K562 (cell line): ENCODE measurements around the gene VWA1. TPM values are rescaled to one million over a fixed set of nuclear protein-coding genes. Genes with fewer than 3 reads are reported as not detected.

Source experiments
- ARID1B ChIP-seq: fragments of 450-650 bp; IDR thresholded peaks from 2 replicates; pipeline ENCODE4 v1.6.1; 2016; ENCODE audit warnings: antibody characterized with exemption, mild to moderate bottlenecking, inconsistent platforms
- BHLHE40 ChIP-seq: IDR thresholded peaks from 2 replicates; pipeline ENCODE4 v1.6.1; 2011; ENCODE audit warnings: low read length, improper control_type of control experiment
- CREB3L1 ChIP-seq: fragments of 450-650 bp; IDR thresholded peaks from 2 replicates; pipeline ENCODE4 v1.6.1; 2014; ENCODE audit warnings: low read depth, mild to moderate bottlenecking, moderate library complexity, borderline replicate concordance
- GATA2 ChIP-seq: sonication (generic); formaldehyde crosslinking; IDR thresholded peaks from 2 replicates; pipeline ENCODE4 v1.4.0; 2020; ENCODE audit warnings: mild to moderate bottlenecking, missing genetic modification reagents
- HNRNPUL1 ChIP-seq: fragments of 200-400 bp; formaldehyde crosslinking; IDR thresholded peaks from 2 replicates; pipeline ENCODE4 v1.6.1; 2017; ENCODE audit warnings: low read length
- IRF1 ChIP-seq: sonication (generic); formaldehyde crosslinking; IDR thresholded peaks from 2 replicates; pipeline ENCODE4 v1.8.0; 2022; ENCODE audit warnings: missing genetic modification reagents, mild to moderate bottlenecking, borderline replicate concordance
- KDM5B ChIP-seq: fragments of 200-600 bp; sonication (generic); IDR thresholded peaks from 2 replicates; pipeline ENCODE4 v1.6.1; 2012; ENCODE audit warnings: low read depth, mild to moderate bottlenecking, moderate library complexity, low read length, control low read depth, inconsistent platforms; ENCODE audit not compliant: insufficient replicate concordance
- MEF2D ChIP-seq: conservative IDR thresholded peaks from 2 replicates; pipeline ENCODE4 v1.6.1; 2016; ENCODE audit warnings: low read depth, missing genetic modification characterization, missing compliant biosample characterization
- MTA3 ChIP-seq: fragments of 450-650 bp; formaldehyde crosslinking; IDR thresholded peaks from 2 replicates; pipeline ENCODE4 v1.6.1; 2017; ENCODE audit warnings: mild to moderate bottlenecking, borderline replicate concordance
- NEUROD1 ChIP-seq: fragments of 150-350 bp; IDR thresholded peaks from 2 replicates; pipeline ENCODE4 v1.6.1; 2014; ENCODE audit warnings: borderline replicate concordance, low read length, low read depth; ENCODE audit not compliant: partially characterized antibody
- PHF20 ChIP-seq: fragments of 450-650 bp; IDR thresholded peaks from 2 replicates; pipeline ENCODE4 v1.6.1; 2018; ENCODE audit not compliant: partially characterized antibody
- POLR2AphosphoS5 ChIP-seq: IDR thresholded peaks from 2 replicates; pipeline ENCODE4 v1.6.1; 2011; ENCODE audit warnings: mild to moderate bottlenecking, low read depth, low read length, moderate library complexity; ENCODE audit not compliant: control insufficient read depth, insufficient read depth
- PPARD ChIP-seq: fragments of 250-450 bp; sonication (Bioruptor Pico); IDR thresholded peaks from 2 replicates; pipeline ENCODE4 v1.8.0; 2022; ENCODE audit warnings: inconsistent platforms, mild to moderate bottlenecking, moderate library complexity
- SAFB2 ChIP-seq: fragments of 200-400 bp; formaldehyde crosslinking; IDR thresholded peaks from 2 replicates; pipeline ENCODE4 v1.6.1; 2018; ENCODE audit warnings: borderline replicate concordance, low read length, low read depth, moderate library complexity; ENCODE audit not compliant: severe bottlenecking
- SMARCA5 ChIP-seq: fragments of 450-650 bp; IDR thresholded peaks from 2 replicates; pipeline ENCODE4 v1.6.1; 2016
- TEAD4 ChIP-seq, 2 experiments: sonication (generic) in 1 of 2; formaldehyde crosslinking in 1 of 2; IDR thresholded peaks; 2 replicates each; pipeline versions ENCODE4 v1.6.1 to v1.8.0; 2012 to 2022; ENCODE audit warnings: borderline replicate concordance in 1 of 2, inconsistent platforms in 1 of 2, low read length in 1 of 2, mild to moderate bottlenecking in 1 of 2, missing genetic modification reagents in 1 of 2
- ZNF184 ChIP-seq: sonication (generic); formaldehyde crosslinking; IDR thresholded peaks from 2 replicates; pipeline ENCODE4 v1.5.0; 2020; ENCODE audit warnings: missing genetic modification reagents
- ZNF24 ChIP-seq: fragments of 450-650 bp; IDR thresholded peaks from 2 replicates; pipeline ENCODE4 v1.6.1; 2016
- ZNF778 ChIP-seq: fragments of 450-650 bp; formaldehyde crosslinking; IDR thresholded peaks from 2 replicates; pipeline ENCODE4 v1.4.0; 2020; ENCODE audit warnings: mild to moderate bottlenecking, moderate library complexity
- polyA plus RNA-seq, 8 experiments: library from polyadenylated mRNA; depleted of rRNA in 4 of 8; stranded (reverse) in 5 of 8; unstranded in 3 of 8; fragments of >200 nt; fragmentation: Nextera tagmentation in 2 of 8; fragmentation: Illumina TruSeq in 1 of 8; extraction: Ambion mirVana in 2 of 8; extraction: Trizol in 1 of 8; gene quantifications; 2 replicates each; pipeline versions ENCODE4 v1.2.1 to v1.2.3, GENCODE V29; 2011 to 2014; ENCODE audit warnings: inconsistent platforms in 1 of 8, missing spikeins in 1 of 8
- total RNA-seq, 7 experiments: library from RNA; depleted of rRNA in 6 of 7; stranded (reverse); fragments of >200 nt in 6 of 7; fragmentation: Illumina TruSeq in 2 of 7; extraction: Trizol in 2 of 7; gene quantifications; 2 replicates each; pipeline versions ENCODE4 v1.2.1 to v1.2.3, GENCODE V29; 2011 to 2021; ENCODE audit warnings: low replicate concordance in 1 of 7
- TF ChIP-seq, protein P1 (sequence below), 3 experiments: IDR thresholded peaks in 2 of 3; conservative IDR thresholded peaks in 1 of 3; 2 replicates each; pipeline ENCODE4 v1.5.1; 2011 to 2012; ENCODE audit warnings: low read length in 3 of 3, mild to moderate bottlenecking in 3 of 3, control low read depth in 2 of 3, improper control_type of control experiment in 1 of 3, inconsistent platforms in 1 of 3, low read depth in 1 of 3, mixed read lengths in 1 of 3, moderate library complexity in 1 of 3; ENCODE audit not compliant: insufficient read depth in 2 of 3
- TF ChIP-seq, protein P2 (sequence below): fragments of 450-650 bp; formaldehyde crosslinking; IDR thresholded peaks from 2 replicates; pipeline ENCODE4 v1.4.0; 2020; ENCODE audit warnings: mild to moderate bottlenecking, moderate library complexity

VWA1 gene
- total and polyA plus RNA-seq, 9 of the 15 experiments (the other 6 are each of a cell fraction or from before 2014, with no cell fraction given) = 0.01 to 6.4 (median 0.85) TPM

- TF ChIP-seq ARID1B = peak; percentile 40; the same call in 1 of the 2 replicates
- TF ChIP-seq KDM5B = no peak
- TF ChIP-seq BHLHE40 = peak; percentile 40; the same call in 1 of the 2 replicates
- no peak for TF ChIP-seq ZNF24
- TF ChIP-seq NEUROD1 = peak; percentile 34
- no peak for TF ChIP-seq SAFB2
- no peak for TF ChIP-seq TEAD4 (IDR thresholded peaks at IDR 0.05; ENCODE audit: low read length)
- TF ChIP-seq TEAD4 (CRISPR knock-in tag; IDR thresholded peaks at IDR 0.05; ENCODE audit: borderline replicate concordance) = peak; percentile 63; the same call in 1 of the 2 replicates
- TF ChIP-seq POLR2AphosphoS5 = no peak
- no peak for TF ChIP-seq MEF2D (tag)
- TF ChIP-seq ZNF778 (CRISPR knock-in tag) = no peak
- no peak for TF ChIP-seq GATA2
- peak; percentile 21 for TF ChIP-seq PHF20
- TF ChIP-seq, protein P1, sequence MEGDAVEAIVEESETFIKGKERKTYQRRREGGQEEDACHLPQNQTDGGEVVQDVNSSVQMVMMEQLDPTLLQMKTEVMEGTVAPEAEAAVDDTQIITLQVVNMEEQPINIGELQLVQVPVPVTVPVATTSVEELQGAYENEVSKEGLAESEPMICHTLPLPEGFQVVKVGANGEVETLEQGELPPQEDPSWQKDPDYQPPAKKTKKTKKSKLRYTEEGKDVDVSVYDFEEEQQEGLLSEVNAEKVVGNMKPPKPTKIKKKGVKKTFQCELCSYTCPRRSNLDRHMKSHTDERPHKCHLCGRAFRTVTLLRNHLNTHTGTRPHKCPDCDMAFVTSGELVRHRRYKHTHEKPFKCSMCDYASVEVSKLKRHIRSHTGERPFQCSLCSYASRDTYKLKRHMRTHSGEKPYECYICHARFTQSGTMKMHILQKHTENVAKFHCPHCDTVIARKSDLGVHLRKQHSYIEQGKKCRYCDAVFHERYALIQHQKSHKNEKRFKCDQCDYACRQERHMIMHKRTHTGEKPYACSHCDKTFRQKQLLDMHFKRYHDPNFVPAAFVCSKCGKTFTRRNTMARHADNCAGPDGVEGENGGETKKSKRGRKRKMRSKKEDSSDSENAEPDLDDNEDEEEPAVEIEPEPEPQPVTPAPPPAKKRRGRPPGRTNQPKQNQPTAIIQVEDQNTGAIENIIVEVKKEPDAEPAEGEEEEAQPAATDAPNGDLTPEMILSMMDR (IDR thresholded peaks at IDR 0.05 in 2 of 3, conservative IDR thresholded peaks at IDR 0.05 in 1 of 3; ENCODE audit: insufficient read depth in 2 of 3, low read depth in 1 of 3, low read length in 3 of 3) = peak; percentile 93 to 99 (median 96)
- TF ChIP-seq ZNF184 = no peak
- TF ChIP-seq, protein P2, sequence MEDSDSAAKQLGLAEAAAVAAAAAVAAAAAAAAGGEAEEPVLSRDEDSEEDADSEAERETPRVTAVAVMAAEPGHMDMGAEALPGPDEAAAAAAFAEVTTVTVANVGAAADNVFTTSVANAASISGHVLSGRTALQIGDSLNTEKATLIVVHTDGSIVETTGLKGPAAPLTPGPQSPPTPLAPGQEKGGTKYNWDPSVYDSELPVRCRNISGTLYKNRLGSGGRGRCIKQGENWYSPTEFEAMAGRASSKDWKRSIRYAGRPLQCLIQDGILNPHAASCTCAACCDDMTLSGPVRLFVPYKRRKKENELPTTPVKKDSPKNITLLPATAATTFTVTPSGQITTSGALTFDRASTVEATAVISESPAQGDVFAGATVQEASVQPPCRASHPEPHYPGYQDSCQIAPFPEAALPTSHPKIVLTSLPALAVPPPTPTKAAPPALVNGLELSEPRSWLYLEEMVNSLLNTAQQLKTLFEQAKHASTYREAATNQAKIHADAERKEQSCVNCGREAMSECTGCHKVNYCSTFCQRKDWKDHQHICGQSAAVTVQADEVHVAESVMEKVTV = peak; percentile 67
- no peak for TF ChIP-seq HNRNPUL1
- no peak for TF ChIP-seq IRF1
- TF ChIP-seq SMARCA5 = no peak
- TF ChIP-seq CREB3L1 = 0 out of 2 replicates have a peak, but pooled peaks have one; percentile 53
- peak; percentile 80; the same call in 1 of the 2 replicates for TF ChIP-seq MTA3
- no peak for TF ChIP-seq PPARD (CRISPR knock-in tag)
Measured at GRCh38 chr1:1441002-1441888, 5.8 kb downstream of the VWA1 start (continued).
